GM10266 (cell line): Measurements from ENCODE around the gene THOC6.

Source experiments
- DNase-seq: peaks from one replicate; pipeline ENCODE4 v3.0.0; 2012; ENCODE audit errors: extremely low spot score
- CTCF ChIP-seq: IDR thresholded peaks from 2 replicates; pipeline ENCODE4 v1.5.1; 2012; ENCODE audit warnings: mild to moderate bottlenecking, low read depth; ENCODE audit not compliant: control insufficient read depth, insufficient read depth; ENCODE audit errors: missing control alignments

Gene THOC6

GRCh38 chr16:2985893-2986355, 37.9 kb upstream of the THOC6 start:
- no peak for DNase-seq
- no peak for TF ChIP-seq CTCF

GRCh38 chr16:2986623-2987188, 37.1 kb upstream of the THOC6 start:
- no peak for DNase-seq
- TF ChIP-seq CTCF = no peak

GRCh38 chr16:2987286-2987685, 36.5 kb upstream of the THOC6 start:
- no peak for DNase-seq

GRCh38 chr16:2987833-2988232, 36.0 kb upstream of the THOC6 start:
- no peak for DNase-seq
- TF ChIP-seq CTCF = no peak

More at GRCh38 chr16:2987286-2987685, 36.5 kb upstream of the THOC6 start:
- no peak for TF ChIP-seq CTCF

- DNase-seq = no peak
- no peak for TF ChIP-seq CTCF
Measured at GRCh38 chr16:2988590-2989099, 35.2 kb upstream of the THOC6 start.

- no peak for DNase-seq
- no peak for TF ChIP-seq CTCF
Measured at GRCh38 chr16:2990891-2991290, 32.9 kb upstream of the THOC6 start.

- DNase-seq = no peak
- no peak for TF ChIP-seq CTCF
Measured at GRCh38 chr16:2991566-2992261, 32.1 kb upstream of the THOC6 start.
